GM19395 (cell line): Measurements from ENCODE around the gene RPS21.
A peak's percentile ranks its signal among the peaks of the same experiment; 100 is the strongest.

Source experiments
- ATAC-seq: cut with Tn5 transposase; IDR thresholded peaks from one replicate; pipeline ENCODE4 v1.9.1; 2021; ENCODE audit warnings: mild to moderate bottlenecking, moderate library complexity; ENCODE audit not compliant: unreplicated experiment

Gene RPS21

GRCh38 chr20:62386383-62387218 is at the start of gene RPS21:
Gene RPS21, plus strand, starts transcription at chr20:62387103. Its CDS starts 236 bp downstream, at chr20:62387339.
- ATAC-seq, result peak; percentile 83

GRCh38 chr20:62337558-62338293 is 49.2 kb upstream of the RPS21 start:
- peak; percentile 48 for ATAC-seq

GRCh38 chr20:62338294-62338620 is 48.6 kb upstream of the RPS21 start:
- no peak for ATAC-seq

- peak; percentile 77 for ATAC-seq
Observed at GRCh38 chr20:62339647-62340062, 47.2 kb upstream of the RPS21 start.

GRCh38 chr20:62342910-62343309 is 44.0 kb upstream of the RPS21 start:
- ATAC-seq, result no peak

- no peak for ATAC-seq
Observed at GRCh38 chr20:62344092-62344491, 42.8 kb upstream of the RPS21 start.

- no peak for ATAC-seq
Observed at GRCh38 chr20:62344782-62345181, 42.1 kb upstream of the RPS21 start.

GRCh38 chr20:62345681-62346370 is 41.1 kb upstream of the RPS21 start:
- no peak for ATAC-seq

- ATAC-seq, result no peak
Observed at GRCh38 chr20:62346398-62347150, 40.3 kb upstream of the RPS21 start.

GRCh38 chr20:62347151-62347404 is 39.8 kb upstream of the RPS21 start:
- ATAC-seq, result no peak

GRCh38 chr20:62347445-62347844 is 39.5 kb upstream of the RPS21 start:
- ATAC-seq, result no peak

GRCh38 chr20:62348604-62349003 is 38.3 kb upstream of the RPS21 start:
- ATAC-seq, result no peak

- no peak for ATAC-seq
Observed at GRCh38 chr20:62349556-62350097, 37.3 kb upstream of the RPS21 start.

GRCh38 chr20:62350098-62350628 is 36.7 kb upstream of the RPS21 start:
- no peak for ATAC-seq

GRCh38 chr20:62350629-62351422 is 36.1 kb upstream of the RPS21 start:
- no peak for ATAC-seq

GRCh38 chr20:62351469-62352401 is 35.2 kb upstream of the RPS21 start:
- ATAC-seq, result no peak

GRCh38 chr20:62352402-62353288 is 34.3 kb upstream of the RPS21 start:
- ATAC-seq, result no peak
